Stomach (tissue), 4 donors: ENCODE results near the gene ABCE1.

Experiments used
- POLR2A ChIP-seq, 4 donors: fragments of 450-650 bp; IDR thresholded peaks; one replicate each; pipeline ENCODE4 v1.6.1; 2016; ENCODE audit warnings: antibody characterized with exemption in 4 of 4, control low read depth in 2 of 4, mild to moderate bottlenecking in 1 of 4, moderate library complexity in 1 of 4
- POLR2AphosphoS5 ChIP-seq, 3 donors: sonication (generic); formaldehyde crosslinking; IDR thresholded peaks; one replicate each; pipeline ENCODE4 v1.6.1; 2016; ENCODE audit warnings: antibody characterized with exemption in 3 of 3

GRCh38 chr4:145178740-145179280, 80.7 kb downstream of the ABCE1 start:
- TF ChIP-seq POLR2AphosphoS5 (IDR thresholded peaks at IDR 0.05) (no peak), POLR2A (IDR thresholded peaks at IDR 0.05) (no peak)
